KMS-11 (cell line): ENCODE measurements around the gene HEPN1.

Experiments
- H2AFZ ChIP-seq: fragments of 200-600 bp; sonication (generic); 2 replicates; pipeline ENCODE4 v1.6.1; 2016; ENCODE audit warnings: antibody characterized with exemption, mixed run types, low read depth
- H3K27ac ChIP-seq: fragments of 200-600 bp; sonication (generic); 2 replicates; pipeline ENCODE4 v1.6.1; 2016; ENCODE audit warnings: mild to moderate bottlenecking, mixed run types
- H3K27me3 ChIP-seq: fragments of 200-600 bp; sonication (generic); 2 replicates; pipeline ENCODE4 v1.6.1; 2017; ENCODE audit warnings: mild to moderate bottlenecking, low read depth, mixed run types, moderate library complexity; ENCODE audit not compliant: insufficient read depth
- H3K36me3 ChIP-seq: fragments of 200-600 bp; sonication (generic); 2 replicates; pipeline ENCODE4 v1.6.1; 2017; ENCODE audit warnings: mild to moderate bottlenecking, mixed run types; ENCODE audit not compliant: insufficient read depth
- H3K4me1 ChIP-seq: fragments of 200-600 bp; sonication (generic); 2 replicates; pipeline ENCODE4 v1.6.1; 2016; ENCODE audit warnings: mild to moderate bottlenecking, low read depth, mixed run types; ENCODE audit not compliant: poor library complexity, severe bottlenecking
- H3K4me2 ChIP-seq: fragments of 200-600 bp; sonication (generic); 2 replicates; pipeline ENCODE4 v1.7.0; 2016; ENCODE audit warnings: mild to moderate bottlenecking, mixed run types
- H3K4me3 ChIP-seq: fragments of 200-600 bp; sonication (generic); IDR thresholded peaks from 2 replicates; pipeline ENCODE4 v1.6.1; 2017; ENCODE audit warnings: low read depth, low read length, mixed read lengths; ENCODE audit not compliant: insufficient read depth
- H3K79me2 ChIP-seq: fragments of 200-600 bp; sonication (generic); 2 replicates; pipeline ENCODE4 v1.6.1; 2016; ENCODE audit warnings: low read depth, mixed run types; ENCODE audit not compliant: insufficient read depth
- H3K9ac ChIP-seq: fragments of 200-600 bp; sonication (generic); 2 replicates; pipeline ENCODE4 v1.6.1; 2016; ENCODE audit warnings: mild to moderate bottlenecking, mixed run types
- H4K20me1 ChIP-seq: fragments of 200-600 bp; sonication (generic); 2 replicates; pipeline ENCODE4 v1.6.1; 2016; ENCODE audit warnings: mild to moderate bottlenecking, mixed run types; ENCODE audit not compliant: insufficient read depth
- CTCF ChIP-seq: fragments of 200-600 bp; sonication (generic); conservative IDR thresholded peaks from 2 replicates; pipeline ENCODE4 v1.6.1; 2017; ENCODE audit warnings: low read depth, mild to moderate bottlenecking, antibody characterized with exemption, low read length, moderate library complexity, mixed read lengths

The HEPN1 gene

GRCh38 chr11:124898711-124899110 lies 20.3 kb upstream of the HEPN1 start:
- no peak overlapping the region for H2AFZ ChIP-seq
- no peaks in the 10 kb centered on the region for H3K79me2 ChIP-seq
- no peaks in the 10 kb centered on the region for H3K27me3 ChIP-seq
- no peak for TF ChIP-seq CTCF
- no peak overlapping the region for H3K27ac ChIP-seq
- H3K4me3 ChIP-seq = no peak overlapping the region
- H3K9ac ChIP-seq = no peak overlapping the region
- H4K20me1 ChIP-seq = no peaks in the 10 kb centered on the region
- H3K4me2 ChIP-seq = no peak overlapping the region
- H3K4me1 ChIP-seq = no peaks in the 10 kb centered on the region
- no peaks in the 10 kb centered on the region for H3K36me3 ChIP-seq

GRCh38 chr11:124899383-124900145 lies 19.5 kb upstream of the HEPN1 start:
- no peak for TF ChIP-seq CTCF
- no peaks in the 10 kb centered on the region for H3K27me3 ChIP-seq
- H2AFZ ChIP-seq = no peak overlapping the region
- H3K9ac ChIP-seq = no peak overlapping the region
- H3K27ac ChIP-seq = no peak overlapping the region
- H3K79me2 ChIP-seq = no peaks in the 10 kb centered on the region
- no peaks in the 10 kb centered on the region for H4K20me1 ChIP-seq
- no peaks in the 10 kb centered on the region for H3K4me1 ChIP-seq
- no peaks in the 10 kb centered on the region for H3K36me3 ChIP-seq
- H3K4me3 ChIP-seq = no peak overlapping the region
- H3K4me2 ChIP-seq = no peak overlapping the region

- H3K27me3 ChIP-seq = no peaks in the 10 kb centered on the region
- no peaks in the 10 kb centered on the region for H4K20me1 ChIP-seq
- H3K4me1 ChIP-seq = no peaks in the 10 kb centered on the region
- no peak overlapping the region for H2AFZ ChIP-seq
- H3K36me3 ChIP-seq = no peaks in the 10 kb centered on the region
- H3K27ac ChIP-seq = no peak overlapping the region
- H3K9ac ChIP-seq = no peak overlapping the region
- H3K4me3 ChIP-seq = no peak overlapping the region
- no peak overlapping the region for H3K4me2 ChIP-seq
- TF ChIP-seq CTCF = no peak
- no peaks in the 10 kb centered on the region for H3K79me2 ChIP-seq
These were observed 18.6 kb upstream of the HEPN1 start for GRCh38 chr11:124900464-124900863.

- H4K20me1 ChIP-seq = no peaks in the 10 kb centered on the region
These were observed 16.4 kb upstream of the HEPN1 start for GRCh38 chr11:124902616-124903015.

More at GRCh38 chr11:124902616-124903015, 16.4 kb upstream of the HEPN1 start:
- Histone ChIP-seq H3K27ac (no peak overlapping the region), H3K36me3 (no peaks in the 10 kb centered on the region), H2AFZ (no peak overlapping the region), H3K4me2 (no peak overlapping the region), H3K9ac (no peak overlapping the region), H3K27me3 (no peaks in the 10 kb centered on the region), H3K4me1 (no peaks in the 10 kb centered on the region), H3K4me3 (no peak overlapping the region), H3K79me2 (no peaks in the 10 kb centered on the region)
- TF ChIP-seq CTCF = no peak
